SH-SY5Y (cell line): Measurements from ENCODE around the gene IFT74.

ENCODE experiments used
- GATA2 ChIP-seq: IDR thresholded peaks from 2 replicates; pipeline ENCODE4 v1.6.1; 2011; ENCODE audit warnings: mild to moderate bottlenecking, low read depth, low read length
- GATA3 ChIP-seq: IDR thresholded peaks from 2 replicates; pipeline ENCODE4 v1.6.1; 2011; ENCODE audit warnings: low read depth, mild to moderate bottlenecking, low read length, moderate library complexity

GRCh38 chr9:27029186-27029585, 73.0 kb downstream of the IFT74 start:
- TF ChIP-seq GATA2 (no peak), GATA3 (no peak)
